HG03575 (cell line): ENCODE results near the gene LGALS7.
"Not testable (repeated sequence)": the region's sequence is repeated elsewhere in the genome, so short reads cannot be mapped to it uniquely, and the experiment has no call there.

Source experiments
- ATAC-seq: cut with Tn5 transposase; IDR thresholded peaks from one replicate; pipeline ENCODE4 v1.9.1; 2021; ENCODE audit not compliant: unreplicated experiment, insufficient number of reproducible peaks, low FRiP score; ENCODE audit errors: extremely low read depth

LGALS7 gene

DNA sequence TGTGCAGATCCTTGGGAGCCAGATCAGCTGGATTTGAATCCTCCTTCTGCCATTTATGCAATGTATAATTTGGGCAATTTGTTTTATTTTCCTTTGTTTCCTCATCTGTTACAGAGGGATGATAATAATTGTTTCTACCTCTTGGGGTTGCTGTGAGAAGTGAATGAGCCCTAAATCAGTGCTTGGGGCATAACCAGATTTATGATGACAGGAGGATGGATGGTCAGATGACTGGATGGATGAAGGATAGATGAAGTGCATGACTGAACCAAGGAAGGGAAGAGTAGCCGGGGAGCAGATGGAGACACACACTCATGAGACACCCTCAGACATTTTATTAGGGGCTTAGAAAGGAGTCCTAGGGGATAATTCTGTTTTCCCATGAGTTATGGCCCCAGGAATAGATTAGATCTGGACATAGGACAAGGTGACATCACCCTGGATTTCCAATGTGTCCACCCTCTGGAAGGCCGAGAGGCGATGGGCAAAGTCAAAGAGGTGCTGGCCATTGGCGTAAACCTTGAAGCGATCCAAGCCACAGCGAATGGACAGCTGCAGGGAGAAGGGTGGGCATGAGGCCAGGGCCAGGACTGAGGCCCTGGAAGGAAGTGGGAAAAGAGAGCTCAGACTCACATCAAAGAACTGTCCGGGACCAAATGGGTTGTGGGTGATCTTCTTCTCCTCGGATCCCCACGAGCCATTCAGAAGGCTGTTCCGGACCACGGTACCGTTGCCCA lies 28.2 kb upstream of the LGALS7 start:
- no peak for ATAC-seq

DNA sequence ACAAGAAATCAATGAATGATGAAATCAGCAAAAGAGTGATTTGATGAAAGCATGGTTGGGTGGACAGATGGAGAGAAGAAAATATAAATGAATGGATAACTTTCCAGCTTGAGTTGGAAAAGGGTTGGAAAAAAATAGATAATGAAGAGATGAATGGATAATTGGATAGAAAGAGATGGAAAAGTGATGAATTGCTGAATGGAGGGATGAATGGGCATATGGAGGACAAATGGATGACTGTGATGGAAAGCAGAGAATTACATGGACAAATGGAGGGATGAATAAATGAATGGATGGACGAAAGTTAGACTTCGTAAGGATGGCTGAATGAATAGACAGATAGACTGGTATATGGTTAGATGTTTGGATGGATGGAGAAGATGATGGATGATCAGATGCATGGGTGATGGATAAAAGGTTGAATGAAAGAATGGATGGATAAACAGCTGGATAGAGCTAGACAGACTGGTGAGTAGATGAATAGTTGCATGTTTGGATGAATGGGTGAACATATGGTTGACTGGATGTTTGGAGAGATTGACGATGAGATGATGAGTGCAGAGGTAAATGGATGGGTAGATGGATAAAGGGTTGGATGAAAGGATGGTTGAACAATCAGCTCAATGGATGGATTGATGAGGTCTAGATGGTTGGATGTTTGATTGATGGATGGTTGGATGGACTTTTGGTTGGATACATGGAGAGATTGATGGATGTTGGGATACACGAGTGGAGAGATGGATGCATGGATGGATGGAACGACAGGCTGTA lies 27.4 kb upstream of the LGALS7 start:
- no peak for ATAC-seq

DNA sequence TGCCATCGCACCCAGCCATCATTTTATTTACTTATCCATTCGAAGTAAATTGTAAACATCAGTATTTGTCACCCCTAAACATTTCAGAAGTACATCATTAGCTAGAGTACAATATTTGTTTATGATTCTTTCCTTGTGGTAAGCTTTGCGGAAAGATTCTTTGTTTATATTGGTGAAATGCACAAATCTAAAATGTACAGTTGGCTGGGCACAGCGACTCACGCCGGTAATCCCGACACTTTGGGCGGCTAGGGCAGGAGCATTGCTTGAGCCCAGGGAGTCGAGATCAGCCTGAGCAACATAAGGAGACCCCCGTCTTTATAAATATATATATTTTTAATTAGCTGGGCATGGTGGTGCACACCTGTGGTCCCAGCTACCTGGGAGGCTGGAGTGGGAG lies 25.8 kb upstream of the LGALS7 start:
- ATAC-seq: no peak

DNA sequence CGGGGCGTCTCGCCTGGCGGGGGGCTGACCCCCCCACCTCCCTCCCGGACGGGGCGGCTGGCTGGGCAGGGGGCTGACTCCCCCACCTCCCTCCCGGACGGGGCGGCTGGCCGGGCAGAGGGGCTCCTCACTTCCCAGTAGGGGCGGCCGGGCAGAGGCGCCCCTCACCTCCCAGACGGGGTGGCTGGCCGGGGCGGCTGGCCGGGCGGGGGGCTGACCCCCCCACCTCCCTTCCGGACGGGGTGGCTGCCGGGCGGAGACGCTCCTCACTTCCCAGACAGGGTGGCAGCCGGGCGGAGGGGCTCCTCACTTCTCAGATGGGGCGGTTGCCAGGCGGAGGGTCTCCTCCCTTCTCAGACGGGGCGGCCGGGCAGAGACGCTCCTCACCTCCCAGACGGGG lies 24.5 kb upstream of the LGALS7 start:
- not testable (repeated sequence) for ATAC-seq

DNA sequence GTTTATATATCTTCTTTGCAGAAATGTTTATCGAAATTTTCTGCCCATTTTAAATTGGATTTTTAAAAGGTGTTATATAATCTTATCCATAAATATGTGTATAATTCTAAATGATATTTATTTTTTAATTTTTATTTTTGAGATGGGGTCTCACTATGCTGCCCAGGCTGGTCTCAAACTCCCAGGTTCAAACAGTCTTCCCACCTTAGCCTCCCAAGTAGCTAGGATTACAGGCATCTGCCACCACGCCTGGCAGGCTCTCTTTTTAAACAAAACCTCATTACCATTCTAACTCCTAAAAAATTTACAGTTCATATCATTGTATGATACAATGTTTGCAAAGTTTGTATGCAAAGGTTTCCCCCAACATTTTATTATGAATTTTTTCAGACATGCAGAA lies 22.8 kb upstream of the LGALS7 start:
- ATAC-seq: no peak

DNA sequence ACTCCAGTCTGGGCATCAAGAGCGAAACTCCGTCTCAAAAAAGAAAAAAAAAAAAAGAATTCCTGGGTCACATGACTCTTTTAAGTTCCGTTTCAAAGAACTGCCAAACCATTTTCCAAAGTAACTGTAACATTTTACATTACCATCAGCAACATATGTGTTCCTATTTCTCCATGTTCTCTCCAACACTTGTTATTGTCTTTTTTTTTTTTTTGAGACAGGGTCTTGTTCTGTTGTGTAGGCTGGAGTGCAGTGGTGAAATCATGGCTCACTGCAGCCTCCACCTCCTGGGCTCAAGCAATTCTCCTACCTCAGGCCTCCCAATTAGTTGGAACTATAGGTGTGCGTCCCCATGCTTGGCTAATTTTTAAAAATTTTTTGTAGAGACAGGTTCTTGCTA lies 22.2 kb upstream of the LGALS7 start:
- ATAC-seq: no peak

DNA sequence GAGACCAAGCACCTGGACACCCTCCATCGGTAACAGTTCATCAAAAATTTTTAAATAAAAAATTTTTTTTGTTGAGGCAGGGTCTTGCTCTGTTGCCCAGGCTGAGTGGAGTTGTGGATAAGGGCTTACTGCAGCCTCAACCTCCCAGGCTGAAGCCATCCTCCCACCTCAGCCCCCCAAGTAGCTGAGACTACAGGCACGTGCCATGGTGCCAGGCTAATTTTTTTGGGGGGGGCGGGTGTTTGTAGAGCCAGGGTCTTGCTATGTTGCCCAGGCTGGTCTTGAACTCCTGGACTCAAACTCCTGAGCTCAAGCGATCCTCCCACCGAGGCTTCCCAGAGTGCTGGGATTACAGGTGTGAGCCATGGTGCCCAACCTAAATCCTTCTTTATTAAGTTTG lies 20.4 kb upstream of the LGALS7 start:
- ATAC-seq: no peak

DNA sequence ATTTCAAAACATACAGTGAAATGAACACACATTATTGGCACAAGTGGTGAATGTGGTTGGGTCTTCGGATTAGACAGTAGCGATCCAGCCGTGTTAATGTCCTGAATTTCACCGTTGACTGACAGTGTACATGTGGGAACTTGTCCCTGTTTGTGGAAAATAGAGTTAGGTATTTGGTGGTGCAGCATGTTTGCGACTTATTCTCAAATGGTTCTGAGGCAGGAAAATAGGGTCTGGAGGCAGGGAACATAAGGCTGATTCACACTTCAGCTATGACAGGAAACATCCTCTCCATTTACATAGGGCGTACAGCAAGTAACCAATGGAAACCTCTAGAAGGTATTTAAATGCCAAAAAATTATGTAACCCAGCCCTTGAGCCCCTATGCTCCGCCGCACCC lies 19.9 kb upstream of the LGALS7 start:
- ATAC-seq: no peak

DNA sequence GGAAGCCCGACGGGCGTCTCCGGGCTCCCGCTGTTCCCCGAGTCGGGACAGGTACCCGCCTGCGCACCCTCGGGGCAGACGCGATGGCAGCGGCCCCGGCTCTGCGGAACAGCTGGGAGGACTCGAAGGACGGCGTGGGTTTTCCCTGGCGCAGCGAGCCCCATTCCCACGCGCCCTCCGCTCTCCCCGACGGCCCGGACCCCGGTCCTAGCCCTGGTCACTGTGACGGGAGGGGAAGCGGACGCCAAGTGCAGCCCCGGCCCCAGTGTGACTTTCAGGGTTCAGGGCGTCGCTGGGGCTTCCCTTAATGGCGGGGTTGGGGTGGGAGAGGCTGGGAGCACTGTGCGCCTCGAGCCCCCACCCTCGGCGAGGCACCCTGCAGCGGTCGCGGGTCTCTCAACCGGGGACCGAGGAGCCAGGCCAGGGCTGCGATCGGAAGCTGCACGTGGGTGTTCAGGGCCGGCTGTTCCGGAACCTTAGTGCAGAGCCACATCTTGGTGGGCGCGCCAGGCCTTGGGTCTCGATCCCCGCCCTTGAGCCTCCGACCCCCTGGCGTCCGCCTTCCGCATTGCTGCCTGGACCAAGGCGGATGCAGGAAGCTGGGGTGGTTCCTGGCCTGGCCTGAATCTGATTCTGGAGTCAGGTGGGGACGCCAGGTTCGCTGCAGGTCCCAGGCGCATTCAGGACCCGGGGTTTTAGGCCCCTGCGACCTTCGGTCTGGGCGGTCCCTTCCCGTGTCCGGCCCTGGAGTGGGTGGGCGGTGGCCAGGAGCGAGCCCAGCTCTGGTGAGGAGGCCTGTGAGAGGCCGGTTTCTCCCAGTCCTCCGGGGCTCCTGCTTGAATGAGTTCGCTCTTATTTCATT lies 19.2 kb upstream of the LGALS7 start:
- no peak for ATAC-seq

DNA sequence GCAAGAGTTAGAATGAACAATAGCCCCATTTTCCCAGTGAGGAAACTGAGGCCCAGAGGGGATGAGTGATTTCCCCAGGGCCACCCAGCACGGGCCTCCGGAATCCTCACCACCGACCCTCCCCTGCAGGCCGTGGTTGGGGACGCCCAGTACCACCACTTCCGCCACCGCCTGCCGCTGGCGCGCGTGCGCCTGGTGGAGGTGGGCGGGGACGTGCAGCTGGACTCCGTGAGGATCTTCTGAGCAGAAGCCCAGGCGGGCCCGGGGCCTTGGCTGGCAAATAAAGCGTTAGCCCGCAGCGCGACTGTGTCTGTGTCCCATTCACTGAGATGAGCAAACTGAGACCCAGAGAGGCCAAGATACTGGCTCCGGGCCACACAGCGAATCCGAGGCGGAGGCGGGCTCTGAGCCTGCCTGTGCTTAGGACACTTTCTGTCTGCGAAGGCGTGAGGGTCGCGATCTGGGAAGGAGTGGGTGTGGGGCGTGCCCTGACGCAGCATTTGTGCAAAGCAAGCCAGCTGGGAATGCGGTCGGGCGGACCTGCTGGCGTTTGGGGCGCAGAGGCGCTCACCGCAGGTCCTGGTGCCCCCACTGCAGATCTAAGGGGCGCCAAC lies 18.2 kb upstream of the LGALS7 start:
- not testable (repeated sequence) for ATAC-seq

DNA sequence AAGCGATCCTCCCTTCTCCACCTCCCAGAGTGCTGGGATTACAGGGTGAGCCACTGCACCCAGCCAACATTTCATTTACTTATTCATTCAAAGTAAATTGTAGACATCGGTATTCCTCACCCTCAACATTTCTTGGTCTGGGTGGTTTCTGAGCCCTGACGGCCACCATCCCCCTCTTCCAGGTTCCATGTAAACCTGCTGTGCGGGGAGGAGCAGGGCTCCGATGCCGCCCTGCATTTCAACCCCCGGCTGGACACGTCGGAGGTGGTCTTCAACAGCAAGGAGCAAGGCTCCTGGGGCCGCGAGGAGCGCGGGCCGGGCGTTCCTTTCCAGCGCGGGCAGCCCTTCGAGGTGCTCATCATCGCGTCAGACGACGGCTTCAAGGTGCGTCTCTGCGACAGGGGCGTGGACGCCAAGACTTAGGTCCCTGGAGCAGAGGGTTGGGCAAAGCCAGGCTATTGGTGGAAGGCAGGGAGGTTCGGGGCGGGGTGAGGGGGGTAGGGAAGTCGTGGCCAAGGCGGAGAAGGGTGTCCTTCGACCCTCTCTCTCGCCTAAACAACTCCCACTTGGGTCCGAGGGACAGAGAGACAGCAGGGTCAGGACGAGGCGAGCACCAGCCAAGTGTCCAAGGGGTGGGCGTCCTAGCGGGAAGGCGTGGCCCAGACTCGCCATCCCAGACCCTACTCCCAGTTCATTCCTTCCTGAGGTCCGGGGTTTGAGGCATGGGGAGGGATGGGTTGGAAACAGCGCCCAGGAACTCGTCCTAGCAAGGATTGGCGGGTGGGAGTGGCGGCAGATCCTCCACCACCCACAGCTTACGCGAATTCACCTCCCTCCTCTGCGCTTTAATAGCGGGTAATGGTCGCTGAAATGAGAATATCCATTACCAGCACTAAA lies 17.4 kb upstream of the LGALS7 start:
- ATAC-seq: not testable (repeated sequence)

DNA sequence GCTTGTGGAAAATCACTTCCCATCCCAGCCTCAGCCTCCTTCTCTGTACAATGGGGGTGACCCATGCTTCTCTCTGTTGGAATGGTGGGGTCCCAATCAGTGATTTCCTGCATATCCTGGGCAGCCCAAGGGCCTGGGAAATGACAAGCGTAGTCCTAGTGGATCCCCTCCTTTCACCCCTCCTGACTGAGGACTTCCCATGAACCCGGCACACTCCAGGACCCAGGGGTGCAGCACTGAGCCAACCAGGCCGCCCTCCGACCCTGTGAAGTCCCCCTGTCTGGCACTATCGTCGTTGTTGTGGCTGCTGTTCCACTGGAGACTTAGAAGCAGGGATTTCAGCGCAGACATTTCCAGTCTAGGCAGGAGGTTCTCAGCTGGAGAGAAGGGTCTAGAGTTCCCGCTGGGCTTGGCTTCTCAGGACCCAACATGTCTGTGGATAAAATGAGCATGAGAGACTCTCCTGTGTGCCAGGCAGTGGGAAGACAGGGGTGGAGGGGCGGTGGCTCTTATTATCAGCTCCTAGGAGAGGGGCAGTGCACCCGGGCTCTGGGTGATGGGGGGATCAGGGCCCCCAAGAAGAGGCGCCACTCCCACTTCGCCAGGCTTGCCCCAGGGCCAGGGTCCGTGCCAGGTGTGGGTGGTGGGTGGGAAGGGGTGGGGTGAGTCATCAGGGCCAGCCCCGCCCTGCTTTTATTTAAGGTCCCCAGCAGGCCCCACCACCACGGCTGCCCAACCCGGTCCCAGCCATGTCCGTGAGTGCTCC lies 15.3 kb upstream of the LGALS7 start, which contains the start of gene LGALS7B:
Gene LGALS7B, plus strand, starts transcription at position 723 of the 766 bp plus-strand sequence. Its CDS starts 27 bp downstream, at position 750.
- ATAC-seq: no peak

DNA sequence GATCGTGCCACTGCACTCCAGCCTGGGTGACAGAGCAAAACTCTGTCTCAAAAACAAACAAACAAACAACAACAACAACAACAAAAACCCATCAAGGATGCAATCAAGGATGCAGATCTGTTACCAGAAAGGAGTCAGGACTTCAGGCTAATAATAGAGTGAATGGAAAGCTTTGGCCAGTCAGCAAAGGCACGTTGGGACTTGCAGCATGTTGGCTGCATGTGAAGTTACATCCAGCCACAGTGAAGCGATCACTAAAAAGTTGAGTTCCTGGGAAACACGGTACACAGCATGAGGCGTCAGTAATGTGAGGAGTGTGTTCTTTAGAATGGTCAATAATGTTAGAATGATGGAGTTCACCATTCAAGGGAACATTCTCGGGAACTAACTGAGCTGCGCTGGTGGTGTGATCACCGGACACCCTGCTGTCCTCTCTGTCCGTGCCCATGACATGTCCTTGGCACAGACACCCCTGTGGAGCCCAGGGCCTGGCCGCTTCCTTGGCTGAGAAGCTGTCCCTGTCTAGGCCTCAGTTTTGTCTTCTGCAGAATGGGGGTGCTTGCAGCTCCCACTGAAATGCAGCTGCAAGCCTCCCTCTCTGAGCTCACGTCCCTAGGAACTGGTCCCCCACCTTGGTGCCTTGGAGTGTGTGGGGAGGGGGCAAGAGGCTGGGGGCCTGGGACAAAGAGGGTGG lies 13.4 kb upstream of the LGALS7 start:
- ATAC-seq: no peak

DNA sequence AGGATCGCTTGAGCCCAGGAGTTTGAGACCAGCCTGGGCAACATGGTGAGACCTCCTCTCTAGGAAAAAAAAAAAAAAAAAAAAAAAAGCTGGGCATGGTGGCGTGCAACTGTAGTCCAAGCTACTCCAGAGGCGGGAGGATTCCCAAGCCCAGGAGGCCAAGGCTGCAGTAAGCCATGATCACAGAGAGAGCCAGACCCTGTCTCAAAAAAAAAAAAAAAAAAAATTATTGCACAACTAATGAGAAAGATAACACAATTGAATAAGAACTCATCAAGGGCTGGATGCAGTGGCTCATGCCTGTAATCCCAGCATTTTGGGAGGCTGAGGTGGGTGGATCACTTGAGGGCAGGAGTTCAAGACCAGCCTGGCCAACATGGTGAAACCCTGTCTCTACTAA lies 12.7 kb upstream of the LGALS7 start:
- not testable (repeated sequence) for ATAC-seq

DNA sequence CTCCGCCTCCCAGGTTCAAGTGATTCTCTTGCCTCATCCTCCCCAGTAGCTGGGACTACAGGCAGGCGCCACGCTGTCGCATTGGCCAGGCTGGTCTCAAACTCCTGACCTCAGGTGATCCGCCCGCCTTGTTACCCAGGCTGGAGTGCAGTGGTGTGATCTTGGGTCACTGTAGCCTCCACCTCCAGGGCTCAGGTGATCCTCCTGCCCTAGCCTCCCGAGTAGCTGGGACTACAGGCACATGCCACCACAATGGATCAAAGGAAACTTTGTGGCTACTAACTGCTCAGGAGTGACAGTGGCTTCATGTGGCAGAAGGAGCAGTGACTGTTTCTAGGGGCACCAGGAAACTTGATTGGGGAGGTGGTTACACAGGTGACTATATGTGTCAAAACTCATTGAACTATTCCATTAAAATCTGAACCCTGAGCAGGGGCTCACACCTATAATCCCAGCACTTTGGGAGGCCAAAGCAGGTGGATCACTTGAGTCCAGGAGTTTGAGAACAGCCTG lies 11.9 kb upstream of the LGALS7 start:
- no peak for ATAC-seq

DNA sequence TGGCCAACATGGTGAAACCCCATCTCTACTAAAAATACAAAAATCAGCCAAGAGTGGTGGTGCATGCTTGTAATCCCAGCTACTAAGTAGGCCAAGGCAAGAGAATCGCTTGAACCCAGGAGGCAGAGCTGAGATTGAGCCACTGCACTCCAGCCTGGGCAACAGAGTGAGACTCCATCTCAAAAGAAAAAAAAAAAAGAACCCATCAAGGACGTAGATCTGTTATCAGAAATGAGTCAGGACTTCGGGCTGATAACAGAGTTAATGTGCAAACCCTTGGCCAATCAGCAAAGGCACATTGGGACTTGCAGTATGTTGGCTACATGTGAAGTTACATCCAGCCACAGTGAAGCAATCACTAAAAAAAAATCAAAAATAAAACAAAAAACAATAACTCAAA lies 10.9 kb upstream of the LGALS7 start:
- no peak for ATAC-seq

DNA sequence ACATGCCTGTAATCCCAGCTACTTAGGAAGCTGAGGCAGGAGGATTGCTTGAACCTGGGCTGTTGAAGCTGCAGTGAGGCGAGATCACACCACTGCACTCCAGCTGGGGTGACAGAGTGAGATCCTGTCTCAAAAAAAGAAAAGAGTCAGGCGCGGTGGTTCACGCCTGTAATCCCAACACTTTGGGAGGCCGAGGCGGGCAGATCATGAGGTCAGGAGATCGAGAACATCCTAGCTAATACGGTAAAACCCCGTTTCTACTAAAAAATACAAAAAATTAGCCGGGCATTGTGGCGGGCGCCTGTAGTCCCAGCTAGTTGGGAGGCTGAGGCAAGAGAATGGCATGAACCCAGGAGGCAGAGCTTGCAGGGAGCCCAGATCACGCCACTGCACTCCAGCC lies 8.9 kb upstream of the LGALS7 start:
- ATAC-seq: not testable (repeated sequence)
